ENCODE data around the gene RRP8. TPM values are rescaled to one million over a fixed set of nuclear protein-coding genes. Genes with fewer than 3 reads are reported as not detected.

Gene RRP8
- polyA plus RNA-seq, 1 experiment = 9.9 TPM

GRCh38 chr11:6610591-6610990 is 7.2 kb upstream of the RRP8 start:
- ChIA-PET CTCF (interaction anchor here (3.2 kb wide), 1 partner anchor 72 kb away, joined by 24 read pairs; the partner anchor contains the start of gene MRPL17), POLR2A (no interaction called here)
- H3K4me3 ChIP-seq (ENCODE audit: low read depth, low read length) = no peak overlapping the region
- TF ChIP-seq, protein P1, sequence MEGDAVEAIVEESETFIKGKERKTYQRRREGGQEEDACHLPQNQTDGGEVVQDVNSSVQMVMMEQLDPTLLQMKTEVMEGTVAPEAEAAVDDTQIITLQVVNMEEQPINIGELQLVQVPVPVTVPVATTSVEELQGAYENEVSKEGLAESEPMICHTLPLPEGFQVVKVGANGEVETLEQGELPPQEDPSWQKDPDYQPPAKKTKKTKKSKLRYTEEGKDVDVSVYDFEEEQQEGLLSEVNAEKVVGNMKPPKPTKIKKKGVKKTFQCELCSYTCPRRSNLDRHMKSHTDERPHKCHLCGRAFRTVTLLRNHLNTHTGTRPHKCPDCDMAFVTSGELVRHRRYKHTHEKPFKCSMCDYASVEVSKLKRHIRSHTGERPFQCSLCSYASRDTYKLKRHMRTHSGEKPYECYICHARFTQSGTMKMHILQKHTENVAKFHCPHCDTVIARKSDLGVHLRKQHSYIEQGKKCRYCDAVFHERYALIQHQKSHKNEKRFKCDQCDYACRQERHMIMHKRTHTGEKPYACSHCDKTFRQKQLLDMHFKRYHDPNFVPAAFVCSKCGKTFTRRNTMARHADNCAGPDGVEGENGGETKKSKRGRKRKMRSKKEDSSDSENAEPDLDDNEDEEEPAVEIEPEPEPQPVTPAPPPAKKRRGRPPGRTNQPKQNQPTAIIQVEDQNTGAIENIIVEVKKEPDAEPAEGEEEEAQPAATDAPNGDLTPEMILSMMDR (IDR thresholded peaks at IDR 0.05; ENCODE audit: insufficient read depth, low read depth, low read length) = no peak
- H3K27me3 ChIP-seq (ENCODE audit: control insufficient read depth, insufficient read depth, low read length) = no peaks in the 10 kb centered on the region
- peaks cover 35% of the 10 kb centered on the region for H3K36me3 ChIP-seq (ENCODE audit: control insufficient read depth, insufficient read depth, low read length)
- DNase-seq (ENCODE audit: low read depth) = no peak

- peaks cover 30% of the 10 kb centered on the region for H3K36me3 ChIP-seq (ENCODE audit: control insufficient read depth, insufficient read depth, low read length)
- no peak for DNase-seq (ENCODE audit: low read depth)
- POLR2A ChIA-PET = no interaction called here
- H3K27me3 ChIP-seq (ENCODE audit: control insufficient read depth, insufficient read depth, low read length) = no peaks in the 10 kb centered on the region
- no peak overlapping the region for H3K4me3 ChIP-seq (ENCODE audit: low read depth, low read length)
- CTCF ChIA-PET = no interaction called here
- TF ChIP-seq, protein P1 (IDR thresholded peaks at IDR 0.05; ENCODE audit: insufficient read depth, low read depth, low read length) = no peak
These were observed 6.1 kb upstream of the RRP8 start for GRCh38 chr11:6609502-6610015.

DNA sequence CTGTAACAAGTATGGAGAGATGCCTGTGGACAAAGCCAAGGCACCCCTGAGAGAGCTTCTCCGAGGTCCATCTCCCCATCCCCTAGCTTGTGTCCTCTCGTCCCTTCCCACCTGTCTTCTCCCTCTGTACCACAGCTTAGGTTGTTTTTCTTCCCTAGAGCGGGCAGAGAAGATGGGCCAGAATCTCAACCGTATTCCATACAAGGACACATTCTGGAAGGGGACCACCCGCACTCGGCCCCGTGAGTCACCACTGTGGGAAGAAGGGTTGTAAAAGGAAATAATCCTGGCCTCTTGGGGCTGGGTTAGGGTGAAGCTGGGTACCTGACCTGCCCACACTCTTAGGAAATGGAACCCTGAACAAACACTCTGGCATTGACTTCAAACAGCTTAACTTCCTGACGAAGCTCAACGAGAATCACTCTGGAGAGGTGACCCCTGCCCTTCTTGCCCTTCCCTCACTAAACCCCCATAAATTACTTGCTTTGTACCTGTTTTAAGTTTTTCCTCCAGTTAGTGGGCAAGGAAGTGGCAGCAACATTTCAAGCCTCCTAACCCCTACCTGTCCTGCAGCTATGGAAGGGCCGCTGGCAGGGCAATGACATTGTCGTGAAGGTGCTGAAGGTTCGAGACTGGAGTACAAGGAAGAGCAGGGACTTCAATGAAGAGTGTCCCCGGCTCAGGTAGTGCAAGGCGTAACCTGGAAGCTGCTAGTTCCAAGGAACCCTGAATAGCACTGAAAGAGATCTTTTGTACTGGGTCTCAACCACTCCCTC is 5.5 kb upstream of the RRP8 start:
- ChIA-PET CTCF (interaction anchor here (0.5 to 1.1 kb wide), 2 partner anchors 12 to 14 kb away, joined by 3 read pairs; no protein-coding TSS in a partner anchor), POLR2A (interaction anchor here (1.3 kb wide), 1 partner anchor 10 kb away, joined by 4 read pairs; the partner anchor contains the start of gene TPP1)
- no peak overlapping the region for H3K4me3 ChIP-seq (ENCODE audit: low read depth, low read length)
- TF ChIP-seq, protein P1 (IDR thresholded peaks at IDR 0.05; ENCODE audit: insufficient read depth, low read depth, low read length) = no peak
- H3K36me3 ChIP-seq (ENCODE audit: control insufficient read depth, insufficient read depth, low read length) = peaks cover 30% of the 10 kb centered on the region
- no peak for DNase-seq (ENCODE audit: low read depth)
- no peaks in the 10 kb centered on the region for H3K27me3 ChIP-seq (ENCODE audit: control insufficient read depth, insufficient read depth, low read length)

GRCh38 chr11:6608011-6608410 is 4.6 kb upstream of the RRP8 start:
- ChIA-PET POLR2A (interaction anchor here (1.3 kb wide), 1 partner anchor 11 kb away, joined by 4 read pairs; the partner anchor contains the start of gene TPP1), CTCF (interaction anchor here (1.1 to 1.8 kb wide), 2 partner anchors 13 to 76 kb away, joined by 3 to 4 read pairs; partner anchors contain the start of gene MRPL17)
- Histone ChIP-seq H3K4me3 (ENCODE audit: low read depth, low read length) (no peak overlapping the region), H3K27me3 (ENCODE audit: control insufficient read depth, insufficient read depth, low read length) (no peaks in the 10 kb centered on the region), H3K36me3 (ENCODE audit: control insufficient read depth, insufficient read depth, low read length) (peaks cover 30% of the 10 kb centered on the region)
- TF ChIP-seq, protein P1 (IDR thresholded peaks at IDR 0.05; ENCODE audit: insufficient read depth, low read depth, low read length) = no peak
- no peak for DNase-seq (ENCODE audit: low read depth)

DNA sequence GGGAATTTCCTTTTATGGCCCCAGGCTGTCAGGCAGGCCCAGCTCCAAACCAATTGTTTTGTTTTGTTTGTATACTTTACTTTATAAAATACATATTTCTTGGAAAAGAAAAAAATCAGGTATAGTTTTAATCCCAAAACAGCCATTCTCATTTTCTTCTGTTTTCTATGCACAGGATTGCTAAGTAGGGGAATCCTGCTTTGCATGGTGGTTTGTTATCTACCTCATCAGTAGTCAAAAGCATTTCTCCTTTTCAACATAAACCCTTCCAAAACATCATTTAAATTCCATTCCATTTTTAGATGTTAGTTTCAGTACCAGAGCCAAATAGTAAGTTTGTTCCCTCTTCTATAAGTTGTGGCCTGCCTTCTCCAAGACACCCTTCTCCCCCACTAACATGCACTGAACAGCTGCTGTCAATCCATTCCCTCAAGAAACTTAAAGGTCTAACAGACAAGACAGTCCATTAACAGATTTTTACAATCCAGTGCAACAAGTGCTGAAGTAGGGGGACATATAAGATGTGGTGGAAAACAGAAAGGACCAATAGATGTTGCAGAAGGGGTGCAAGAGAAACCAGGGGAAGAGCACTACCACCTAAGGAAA is 3.9 kb upstream of the RRP8 start:
- TF ChIP-seq, protein P1 (IDR thresholded peaks at IDR 0.05; ENCODE audit: insufficient read depth, low read depth, low read length) = no peak
- Histone ChIP-seq H3K27me3 (ENCODE audit: control insufficient read depth, insufficient read depth, low read length) (no peaks in the 10 kb centered on the region), H3K4me3 (ENCODE audit: low read depth, low read length) (no peak overlapping the region), H3K36me3 (ENCODE audit: control insufficient read depth, insufficient read depth, low read length) (peaks cover 30% of the 10 kb centered on the region)
- CTCF ChIA-PET = interaction anchor here (0.9 to 1.8 kb wide), 6 partner anchors 12 to 76 kb away, joined by 3 to 5 read pairs (median 4); partner anchors contain the start of genes MRPL17 and TPP1
- no peak for DNase-seq (ENCODE audit: low read depth)
- POLR2A ChIA-PET = interaction anchor here (1.0 kb wide), 1 partner anchor 12 kb away, joined by 4 read pairs; the partner anchor contains the start of gene TPP1

Measured in BJ (cell line).